Calu3 (cell line): ENCODE data around the gene MFAP4. TPM values are rescaled to one million over a fixed set of nuclear protein-coding genes. Genes with fewer than 3 reads are reported as not detected.

Experiments used
- BruUV-seq: library from RNA; stranded (reverse); fragments of 400-500 nt; replicated peaks from 2 replicates; lab custom pipeline; 2021; lab: Mats Ljungman, UMichigan
- CTCF ChIA-PET: fragments of 300-600 bp; sonication (Branson Sonifier 250); formaldehyde crosslinking; loops from one replicate; lab custom pipeline; 2022; ENCODE audit warnings: antibody characterized with exemption; lab: Charles Lee
- DNase-seq: peaks from one replicate; pipeline ENCODE4 v3.0.0; 2022
- H3K27ac Mint-ChIP-seq: one replicate; pipeline ENCODE4 v1.8.0; 2022; ENCODE audit warnings: mixed read lengths; ENCODE audit not compliant: unreplicated experiment
- H3K27me3 Mint-ChIP-seq: one replicate; pipeline ENCODE4 v1.8.0; 2022; ENCODE audit warnings: mixed read lengths; ENCODE audit not compliant: unreplicated experiment
- H3K36me3 Mint-ChIP-seq: one replicate; pipeline ENCODE4 v1.8.0; 2022; ENCODE audit warnings: mild to moderate bottlenecking, moderate library complexity, mixed read lengths; ENCODE audit not compliant: insufficient read depth, unreplicated experiment
- H3K4me1 Mint-ChIP-seq: one replicate; pipeline ENCODE4 v1.8.0; 2022; ENCODE audit warnings: mild to moderate bottlenecking, low read depth, mixed read lengths; ENCODE audit not compliant: unreplicated experiment
- H3K4me3 Mint-ChIP-seq: one replicate; pipeline ENCODE4 v1.8.0; 2022; ENCODE audit warnings: mild to moderate bottlenecking, low read depth, moderate library complexity, mixed read lengths; ENCODE audit not compliant: unreplicated experiment
- H3K9me3 Mint-ChIP-seq: one replicate; pipeline ENCODE4 v1.8.0; 2022; ENCODE audit warnings: low read depth, mixed read lengths; ENCODE audit not compliant: unreplicated experiment
- CTCF ChIP-seq: fragments of 200-600 bp; IDR thresholded peaks from one replicate; pipeline ENCODE4 v1.8.0; 2022; ENCODE audit warnings: antibody characterized with exemption; ENCODE audit not compliant: unreplicated experiment
- intact Hi-C: fragments of 100-400 bp; cut with micrococcal nuclease; formaldehyde crosslinking; loops from one replicate; pipeline ENCODE4 v1.10.0; 2022; ENCODE audit not compliant: unreplicated experiment
- total RNA-seq: library from RNA; stranded (reverse); gene quantifications from 2 replicates; pipeline ENCODE4 v1.2.3, GENCODE V29; 2022

MFAP4 gene
- total RNA-seq, 1 experiment from 2014 or later, result not detected

GRCh38 chr17:19382531-19383444, 4.2 kb downstream of the MFAP4 start:
- no peak for DNase-seq
- TF ChIP-seq CTCF, result no peak
- no peak overlapping the region for H3K27ac Mint-ChIP-seq
- H3K27me3 Mint-ChIP-seq, result no peaks in the 10 kb centered on the region
- H3K4me3 Mint-ChIP-seq, result no peak overlapping the region
- BruUV-seq, result no TSS peak
- intact Hi-C loops, result no loop called here
- H3K9me3 Mint-ChIP-seq, result no peaks in the 10 kb centered on the region
- CTCF ChIA-PET, result no interaction called here
- no peaks in the 10 kb centered on the region for H3K4me1 Mint-ChIP-seq
- H3K36me3 Mint-ChIP-seq, result peaks cover 31% of the 10 kb centered on the region

DNA sequence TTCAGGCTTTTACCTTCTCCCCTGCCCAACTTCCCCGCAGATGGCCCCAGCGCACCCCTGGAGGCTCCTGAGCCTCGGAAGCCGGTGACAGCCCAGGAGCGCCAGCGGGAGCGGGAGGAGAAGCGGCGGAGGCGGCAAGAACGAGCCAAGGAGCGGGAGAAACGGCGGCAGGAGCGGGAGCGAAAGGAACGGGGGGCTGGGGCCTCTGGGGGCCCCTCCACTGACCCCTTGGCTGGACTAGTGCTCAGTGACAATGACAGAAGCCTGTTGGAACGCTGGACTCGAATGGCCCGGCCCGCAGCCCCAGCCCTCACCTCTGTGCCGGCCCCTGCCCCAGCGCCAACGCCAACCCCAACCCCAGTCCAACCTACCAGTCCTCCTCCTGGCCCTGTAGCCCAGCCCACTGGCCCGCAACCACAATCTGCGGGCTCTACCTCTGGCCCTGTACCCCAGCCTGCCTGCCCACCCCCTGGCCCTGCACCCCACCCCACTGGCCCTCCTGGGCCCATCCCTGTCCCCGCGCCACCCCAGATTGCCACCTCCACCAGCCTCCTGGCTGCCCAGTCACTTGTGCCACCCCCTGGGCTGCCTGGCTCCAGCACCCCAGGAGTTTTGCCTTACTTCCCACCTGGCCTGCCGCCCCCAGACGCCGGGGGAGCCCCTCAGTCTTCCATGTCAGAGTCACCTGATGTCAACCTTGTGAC, 5.1 kb downstream of the MFAP4 start:
- no peaks in the 10 kb centered on the region for H3K27me3 Mint-ChIP-seq
- BruUV-seq, result no TSS peak
- no peak for TF ChIP-seq CTCF
- intact Hi-C loops, result no loop called here
- CTCF ChIA-PET, result no interaction called here
- no peaks in the 10 kb centered on the region for H3K4me1 Mint-ChIP-seq
- no peaks in the 10 kb centered on the region for H3K9me3 Mint-ChIP-seq
- no peak overlapping the region for H3K27ac Mint-ChIP-seq
- no peak for DNase-seq
- H3K36me3 Mint-ChIP-seq, result peaks cover 40% of the 10 kb centered on the region
- no peak overlapping the region for H3K4me3 Mint-ChIP-seq

- DNase-seq, result no peak
- intact Hi-C loops, result no loop called here
- Mint-ChIP-seq H3K36me3 (peaks cover 42% of the 10 kb centered on the region), H3K27me3 (no peaks in the 10 kb centered on the region), H3K27ac (no peak overlapping the region), H3K4me3 (no peak overlapping the region), H3K4me1 (no peaks in the 10 kb centered on the region), H3K9me3 (no peaks in the 10 kb centered on the region)
- CTCF ChIA-PET, result no interaction called here
- no TSS peak for BruUV-seq
- TF ChIP-seq CTCF, result no peak
Observed at GRCh38 chr17:19381361-19381740, 5.6 kb downstream of the MFAP4 start.

GRCh38 chr17:19380481-19381301, 6.3 kb downstream of the MFAP4 start:
- Mint-ChIP-seq H3K4me3 (no peak overlapping the region), H3K9me3 (no peaks in the 10 kb centered on the region), H3K27ac (no peak overlapping the region), H3K27me3 (no peaks in the 10 kb centered on the region), H3K36me3 (peaks cover 42% of the 10 kb centered on the region), H3K4me1 (no peaks in the 10 kb centered on the region)
- CTCF ChIA-PET, result no interaction called here
- no TSS peak for BruUV-seq
- intact Hi-C loops, result no loop called here
- TF ChIP-seq CTCF, result no peak
- DNase-seq, result no peak
